Spleen (tissue), 7 donors: ENCODE data around the gene MED1.
A peak's percentile ranks its signal among the peaks of the same experiment; 100 is the strongest.

Experiments used
- CTCF ChIP-seq, 11 experiments: fragments of 200-600 bp in 7 of 11; fragments of 450-650 bp in 4 of 11; sonication (generic) in 4 of 11; IDR thresholded peaks in 8 of 11; conservative IDR thresholded peaks in 3 of 11; 1 replicate in 7 of 11; 2 replicates in 4 of 11; pipeline versions ENCODE4 v1.4.0 to v1.8.0; 2016 to 2021; ENCODE audit warnings: antibody characterized with exemption in 11 of 11, inconsistent platforms in 4 of 11, mild to moderate bottlenecking in 1 of 11
- POLR2A ChIP-seq, 3 donors: fragments of 450-650 bp; IDR thresholded peaks; one replicate each; pipeline ENCODE4 v1.5.1; 2017; ENCODE audit warnings: antibody characterized with exemption in 3 of 3, mild to moderate bottlenecking in 1 of 3
- donor health status: DM: no; HTN: no; CAD: no; lungs with moderate emphysema.
- donor health status: DM: no; HTN: no; CAD: no.
- donor health status: DM: no; HTN: no; CAD: no.

- TF ChIP-seq CTCF (IDR thresholded peaks at IDR 0.05 in 8 of 11, conservative IDR thresholded peaks at IDR 0.05 in 3 of 11) = peak in 1 of 11 experiments; percentile 5
- no peak for TF ChIP-seq POLR2A (IDR thresholded peaks at IDR 0.05)
Measured at GRCh38 chr17:39393736-39394135, 57.3 kb downstream of the MED1 start.
